Adrenal gland (tissue), 5 donors: ENCODE data around the gene TBC1D21.

Source experiments
- POLR2A ChIP-seq, 2 donors: fragments of 450-650 bp; IDR thresholded peaks; one replicate each; pipeline ENCODE4 v1.6.1; 2017; ENCODE audit warnings: antibody characterized with exemption in 2 of 2, mild to moderate bottlenecking in 2 of 2, moderate library complexity in 1 of 2
- TF ChIP-seq, protein P1 (sequence below), 6 experiments: fragments of 450-650 bp in 4 of 6; fragments of 200-600 bp in 2 of 6; sonication (generic) in 1 of 6; IDR thresholded peaks; 1 replicate in 5 of 6; 2 replicates in 1 of 6; pipeline versions ENCODE4 v1.5.1 to v1.8.0; 2016 to 2021; ENCODE audit warnings: antibody characterized with exemption in 6 of 6, mild to moderate bottlenecking in 2 of 6, moderate library complexity in 1 of 6
- donor health status: DM: no; HTN: no; CAD: no.

DNA sequence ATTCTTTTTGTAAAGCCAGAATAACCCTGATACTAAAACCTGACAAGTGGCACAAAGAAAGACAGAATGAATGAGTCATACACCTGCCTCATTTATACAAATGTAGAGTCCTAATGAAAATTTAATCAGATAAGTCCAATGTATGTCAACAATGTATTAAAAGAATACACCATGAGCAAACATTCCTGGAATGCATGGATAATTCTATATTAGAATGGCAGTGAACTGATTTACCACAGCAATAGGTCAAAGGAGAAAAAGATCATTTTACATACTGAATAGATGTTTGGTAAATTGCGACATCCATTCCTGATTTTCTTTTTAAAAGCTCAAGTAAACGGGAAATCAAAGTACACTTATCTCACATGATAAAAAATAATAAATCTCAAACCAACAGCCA is 41.7 kb downstream of the TBC1D21 start:
- TF ChIP-seq, protein P1, sequence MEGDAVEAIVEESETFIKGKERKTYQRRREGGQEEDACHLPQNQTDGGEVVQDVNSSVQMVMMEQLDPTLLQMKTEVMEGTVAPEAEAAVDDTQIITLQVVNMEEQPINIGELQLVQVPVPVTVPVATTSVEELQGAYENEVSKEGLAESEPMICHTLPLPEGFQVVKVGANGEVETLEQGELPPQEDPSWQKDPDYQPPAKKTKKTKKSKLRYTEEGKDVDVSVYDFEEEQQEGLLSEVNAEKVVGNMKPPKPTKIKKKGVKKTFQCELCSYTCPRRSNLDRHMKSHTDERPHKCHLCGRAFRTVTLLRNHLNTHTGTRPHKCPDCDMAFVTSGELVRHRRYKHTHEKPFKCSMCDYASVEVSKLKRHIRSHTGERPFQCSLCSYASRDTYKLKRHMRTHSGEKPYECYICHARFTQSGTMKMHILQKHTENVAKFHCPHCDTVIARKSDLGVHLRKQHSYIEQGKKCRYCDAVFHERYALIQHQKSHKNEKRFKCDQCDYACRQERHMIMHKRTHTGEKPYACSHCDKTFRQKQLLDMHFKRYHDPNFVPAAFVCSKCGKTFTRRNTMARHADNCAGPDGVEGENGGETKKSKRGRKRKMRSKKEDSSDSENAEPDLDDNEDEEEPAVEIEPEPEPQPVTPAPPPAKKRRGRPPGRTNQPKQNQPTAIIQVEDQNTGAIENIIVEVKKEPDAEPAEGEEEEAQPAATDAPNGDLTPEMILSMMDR (IDR thresholded peaks at IDR 0.05), result no peak
- TF ChIP-seq POLR2A (IDR thresholded peaks at IDR 0.05), result no peak
